Measurements from ENCODE around the gene STIMATE.

The STIMATE gene

GRCh38 chr3:52817860-52818259 is 79.5 kb downstream of the STIMATE start:
- no peak for DNase-seq (ENCODE audit: low read depth in 2 of 2)

- no peak for DNase-seq (ENCODE audit: low read depth in 2 of 2)
Measured at GRCh38 chr3:52817221-52817620, 80.1 kb downstream of the STIMATE start.

GRCh38 chr3:52816654-52817053 is 80.7 kb downstream of the STIMATE start:
- no peak for DNase-seq (ENCODE audit: low read depth in 2 of 2)

- no peak for DNase-seq (ENCODE audit: low read depth in 2 of 2)
Measured at GRCh38 chr3:52816199-52816598, 81.1 kb downstream of the STIMATE start.

- no peak for DNase-seq (ENCODE audit: low read depth in 2 of 2)
Measured at GRCh38 chr3:52813810-52814209, 83.5 kb downstream of the STIMATE start.

- no peak for DNase-seq (ENCODE audit: low read depth in 2 of 2)
Measured at GRCh38 chr3:52811452-52812011, 85.8 kb downstream of the STIMATE start.

- DNase-seq (ENCODE audit: low read depth in 2 of 2): no peak
Measured at GRCh38 chr3:52810923-52811322, 86.4 kb downstream of the STIMATE start.

- no peak for DNase-seq (ENCODE audit: low read depth in 2 of 2)
Measured at GRCh38 chr3:52809662-52810377, 87.5 kb downstream of the STIMATE start.

GRCh38 chr3:52809149-52809548 is 88.2 kb downstream of the STIMATE start:
- no peak for DNase-seq (ENCODE audit: low read depth in 2 of 2)

- DNase-seq (ENCODE audit: low read depth in 2 of 2): no peak
Measured at GRCh38 chr3:52805270-52806039, 91.9 kb downstream of the STIMATE start.

GRCh38 chr3:52801839-52802238 is 95.5 kb downstream of the STIMATE start:
- DNase-seq (ENCODE audit: low read depth in 2 of 2): no peak

- DNase-seq (ENCODE audit: low read depth in 2 of 2): no peak
Measured at GRCh38 chr3:52800079-52800478, 97.3 kb downstream of the STIMATE start.

GRCh38 chr3:52798978-52799476 is 98.3 kb downstream of the STIMATE start:
- DNase-seq (ENCODE audit: low read depth in 2 of 2): no peak

- no peak for DNase-seq (ENCODE audit: low read depth in 2 of 2)
Measured at GRCh38 chr3:52798376-52798977, 98.9 kb downstream of the STIMATE start.

GRCh38 chr3:52796411-52796810 is 100.9 kb downstream of the STIMATE start:
- DNase-seq (ENCODE audit: low read depth in 2 of 2): no peak

GRCh38 chr3:52795298-52795900 is 101.9 kb downstream of the STIMATE start:
- no peak for DNase-seq (ENCODE audit: low read depth in 2 of 2)

GRCh38 chr3:52794612-52795099 is 102.7 kb downstream of the STIMATE start, which contains the start of gene ITIH3:
Gene ITIH3 (plus strand): TSS chr3:52794796. CDS start chr3:52794804, 8 bp downstream.
- no peak for DNase-seq (ENCODE audit: low read depth in 2 of 2)

- DNase-seq (ENCODE audit: low read depth in 2 of 2): no peak
Measured at GRCh38 chr3:52793702-52794611, 103.4 kb downstream of the STIMATE start.

- DNase-seq (ENCODE audit: low read depth in 2 of 2): no peak
Measured at GRCh38 chr3:52792961-52793695, 104.2 kb downstream of the STIMATE start.

GRCh38 chr3:52792413-52792812 is 104.9 kb downstream of the STIMATE start:
- no peak for DNase-seq (ENCODE audit: low read depth in 2 of 2)

All from fibroblast of skin of left biceps (primary cell).